K562 (cell line): ENCODE measurements around the gene TNNT1. TPM values are rescaled to one million over a fixed set of nuclear protein-coding genes. Genes with fewer than 3 reads are reported as not detected.
A peak's percentile ranks its signal among the peaks of the same experiment; 100 is the strongest.

ENCODE experiments used
- HNRNPH1 ChIP-seq: fragments of 200-400 bp; formaldehyde crosslinking; optimal IDR thresholded peaks from 2 replicates; pipeline ENCODE3; 2017; ENCODE audit warnings: low read depth, mild to moderate bottlenecking, low read length, moderate library complexity
- ILF3 ChIP-seq: fragments of 450-650 bp; IDR thresholded peaks from 2 replicates; pipeline ENCODE4 v1.6.1; 2018; ENCODE audit warnings: antibody characterized with exemption, mild to moderate bottlenecking, moderate library complexity, borderline replicate concordance
- JUN ChIP-seq, 2 experiments: sonication (generic) in 1 of 2; formaldehyde crosslinking in 1 of 2; IDR thresholded peaks; 2 replicates each; pipeline versions ENCODE4 v1.6.1 to v1.8.0; 2012 to 2022; ENCODE audit warnings: borderline replicate concordance in 2 of 2, mild to moderate bottlenecking in 2 of 2, improper control_type of control experiment in 1 of 2, low read depth in 1 of 2, low read length in 1 of 2, missing genetic modification reagents in 1 of 2
- MCM7 ChIP-seq, 2 experiments: fragments of 450-650 bp; IDR thresholded peaks; 2 replicates each; pipeline ENCODE4 v1.6.1; 2016 to 2018
- SMARCA5 ChIP-seq: fragments of 450-650 bp; IDR thresholded peaks from 2 replicates; pipeline ENCODE4 v1.6.1; 2016
- ZNF444 ChIP-seq: fragments of 250-450 bp; sonication (Bioruptor Pico); IDR thresholded peaks from 2 replicates; pipeline ENCODE4 v1.4.0; 2020; ENCODE audit warnings: mild to moderate bottlenecking, moderate library complexity
- ZNF707 ChIP-seq: fragments of 250-450 bp; sonication (Bioruptor Pico); conservative IDR thresholded peaks from 2 replicates; pipeline ENCODE4 v1.8.0; 2022; ENCODE audit warnings: inconsistent platforms, mild to moderate bottlenecking, moderate library complexity
- polyA plus RNA-seq, 8 experiments: library from polyadenylated mRNA; depleted of rRNA in 4 of 8; stranded (reverse) in 5 of 8; unstranded in 3 of 8; fragments of >200 nt; fragmentation: Nextera tagmentation in 2 of 8; fragmentation: Illumina TruSeq in 1 of 8; extraction: Ambion mirVana in 2 of 8; extraction: Trizol in 1 of 8; gene quantifications; 2 replicates each; pipeline versions ENCODE4 v1.2.1 to v1.2.3, GENCODE V29; 2011 to 2014; ENCODE audit warnings: inconsistent platforms in 1 of 8, missing spikeins in 1 of 8
- total RNA-seq, 7 experiments: library from RNA; depleted of rRNA in 6 of 7; stranded (reverse); fragments of >200 nt in 6 of 7; fragmentation: Illumina TruSeq in 2 of 7; extraction: Trizol in 2 of 7; gene quantifications; 2 replicates each; pipeline versions ENCODE4 v1.2.1 to v1.2.3, GENCODE V29; 2011 to 2021; ENCODE audit warnings: low replicate concordance in 1 of 7
- TF ChIP-seq, protein P1 (sequence below): fragments of 450-650 bp; IDR thresholded peaks from 2 replicates; pipeline ENCODE4 v1.6.1; 2016; ENCODE audit warnings: mild to moderate bottlenecking, moderate library complexity
- TF ChIP-seq, protein P2 (sequence below): sonication (generic); formaldehyde crosslinking; IDR thresholded peaks from 2 replicates; pipeline ENCODE4 v1.8.0; 2022; ENCODE audit warnings: missing genetic modification reagents, mild to moderate bottlenecking, moderate library complexity, borderline replicate concordance

The TNNT1 gene
- total and polyA plus RNA-seq, 9 of the 15 experiments (the other 6 are each of a cell fraction or from before 2014, with no cell fraction given) = 31.8 to 390 (median 227) TPM

DNA sequence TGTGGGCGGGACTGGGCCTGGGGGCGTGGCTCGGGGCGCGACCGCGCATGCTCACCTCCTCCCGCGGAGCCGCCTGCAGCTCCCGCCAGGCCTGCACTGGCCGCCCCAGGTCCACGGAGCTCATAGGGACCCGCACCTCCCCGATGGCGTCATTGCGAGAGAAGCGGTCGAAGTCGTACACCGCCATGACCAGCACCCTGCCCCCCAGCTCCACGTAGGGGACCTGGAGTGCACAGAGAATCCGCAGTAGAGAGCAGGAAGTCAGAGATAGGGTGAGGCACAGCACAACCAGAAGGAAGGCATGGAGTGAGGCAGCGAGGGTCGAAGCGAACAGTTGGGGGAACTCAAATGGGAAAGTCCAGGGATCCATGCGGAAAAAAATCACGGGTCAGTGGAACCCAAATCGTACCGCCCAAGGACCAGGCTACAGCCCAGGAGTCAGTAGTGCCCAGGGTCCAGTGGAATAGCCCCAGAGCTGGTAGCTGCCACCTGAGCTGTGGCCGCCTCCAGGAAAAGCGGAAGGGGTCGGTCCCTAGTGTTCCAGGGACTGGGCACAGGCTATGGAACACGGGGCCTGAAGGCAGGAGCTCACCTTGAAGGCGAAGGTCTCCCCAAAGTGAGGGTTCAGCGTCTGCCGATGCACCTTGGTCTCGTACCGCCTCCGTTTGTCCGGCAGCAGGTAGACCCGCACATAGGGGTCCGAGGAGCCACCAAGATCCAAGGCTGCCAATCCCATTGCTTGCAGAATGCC lies 26.3 kb upstream of the TNNT1 start (continued):
- TF ChIP-seq, protein P1, sequence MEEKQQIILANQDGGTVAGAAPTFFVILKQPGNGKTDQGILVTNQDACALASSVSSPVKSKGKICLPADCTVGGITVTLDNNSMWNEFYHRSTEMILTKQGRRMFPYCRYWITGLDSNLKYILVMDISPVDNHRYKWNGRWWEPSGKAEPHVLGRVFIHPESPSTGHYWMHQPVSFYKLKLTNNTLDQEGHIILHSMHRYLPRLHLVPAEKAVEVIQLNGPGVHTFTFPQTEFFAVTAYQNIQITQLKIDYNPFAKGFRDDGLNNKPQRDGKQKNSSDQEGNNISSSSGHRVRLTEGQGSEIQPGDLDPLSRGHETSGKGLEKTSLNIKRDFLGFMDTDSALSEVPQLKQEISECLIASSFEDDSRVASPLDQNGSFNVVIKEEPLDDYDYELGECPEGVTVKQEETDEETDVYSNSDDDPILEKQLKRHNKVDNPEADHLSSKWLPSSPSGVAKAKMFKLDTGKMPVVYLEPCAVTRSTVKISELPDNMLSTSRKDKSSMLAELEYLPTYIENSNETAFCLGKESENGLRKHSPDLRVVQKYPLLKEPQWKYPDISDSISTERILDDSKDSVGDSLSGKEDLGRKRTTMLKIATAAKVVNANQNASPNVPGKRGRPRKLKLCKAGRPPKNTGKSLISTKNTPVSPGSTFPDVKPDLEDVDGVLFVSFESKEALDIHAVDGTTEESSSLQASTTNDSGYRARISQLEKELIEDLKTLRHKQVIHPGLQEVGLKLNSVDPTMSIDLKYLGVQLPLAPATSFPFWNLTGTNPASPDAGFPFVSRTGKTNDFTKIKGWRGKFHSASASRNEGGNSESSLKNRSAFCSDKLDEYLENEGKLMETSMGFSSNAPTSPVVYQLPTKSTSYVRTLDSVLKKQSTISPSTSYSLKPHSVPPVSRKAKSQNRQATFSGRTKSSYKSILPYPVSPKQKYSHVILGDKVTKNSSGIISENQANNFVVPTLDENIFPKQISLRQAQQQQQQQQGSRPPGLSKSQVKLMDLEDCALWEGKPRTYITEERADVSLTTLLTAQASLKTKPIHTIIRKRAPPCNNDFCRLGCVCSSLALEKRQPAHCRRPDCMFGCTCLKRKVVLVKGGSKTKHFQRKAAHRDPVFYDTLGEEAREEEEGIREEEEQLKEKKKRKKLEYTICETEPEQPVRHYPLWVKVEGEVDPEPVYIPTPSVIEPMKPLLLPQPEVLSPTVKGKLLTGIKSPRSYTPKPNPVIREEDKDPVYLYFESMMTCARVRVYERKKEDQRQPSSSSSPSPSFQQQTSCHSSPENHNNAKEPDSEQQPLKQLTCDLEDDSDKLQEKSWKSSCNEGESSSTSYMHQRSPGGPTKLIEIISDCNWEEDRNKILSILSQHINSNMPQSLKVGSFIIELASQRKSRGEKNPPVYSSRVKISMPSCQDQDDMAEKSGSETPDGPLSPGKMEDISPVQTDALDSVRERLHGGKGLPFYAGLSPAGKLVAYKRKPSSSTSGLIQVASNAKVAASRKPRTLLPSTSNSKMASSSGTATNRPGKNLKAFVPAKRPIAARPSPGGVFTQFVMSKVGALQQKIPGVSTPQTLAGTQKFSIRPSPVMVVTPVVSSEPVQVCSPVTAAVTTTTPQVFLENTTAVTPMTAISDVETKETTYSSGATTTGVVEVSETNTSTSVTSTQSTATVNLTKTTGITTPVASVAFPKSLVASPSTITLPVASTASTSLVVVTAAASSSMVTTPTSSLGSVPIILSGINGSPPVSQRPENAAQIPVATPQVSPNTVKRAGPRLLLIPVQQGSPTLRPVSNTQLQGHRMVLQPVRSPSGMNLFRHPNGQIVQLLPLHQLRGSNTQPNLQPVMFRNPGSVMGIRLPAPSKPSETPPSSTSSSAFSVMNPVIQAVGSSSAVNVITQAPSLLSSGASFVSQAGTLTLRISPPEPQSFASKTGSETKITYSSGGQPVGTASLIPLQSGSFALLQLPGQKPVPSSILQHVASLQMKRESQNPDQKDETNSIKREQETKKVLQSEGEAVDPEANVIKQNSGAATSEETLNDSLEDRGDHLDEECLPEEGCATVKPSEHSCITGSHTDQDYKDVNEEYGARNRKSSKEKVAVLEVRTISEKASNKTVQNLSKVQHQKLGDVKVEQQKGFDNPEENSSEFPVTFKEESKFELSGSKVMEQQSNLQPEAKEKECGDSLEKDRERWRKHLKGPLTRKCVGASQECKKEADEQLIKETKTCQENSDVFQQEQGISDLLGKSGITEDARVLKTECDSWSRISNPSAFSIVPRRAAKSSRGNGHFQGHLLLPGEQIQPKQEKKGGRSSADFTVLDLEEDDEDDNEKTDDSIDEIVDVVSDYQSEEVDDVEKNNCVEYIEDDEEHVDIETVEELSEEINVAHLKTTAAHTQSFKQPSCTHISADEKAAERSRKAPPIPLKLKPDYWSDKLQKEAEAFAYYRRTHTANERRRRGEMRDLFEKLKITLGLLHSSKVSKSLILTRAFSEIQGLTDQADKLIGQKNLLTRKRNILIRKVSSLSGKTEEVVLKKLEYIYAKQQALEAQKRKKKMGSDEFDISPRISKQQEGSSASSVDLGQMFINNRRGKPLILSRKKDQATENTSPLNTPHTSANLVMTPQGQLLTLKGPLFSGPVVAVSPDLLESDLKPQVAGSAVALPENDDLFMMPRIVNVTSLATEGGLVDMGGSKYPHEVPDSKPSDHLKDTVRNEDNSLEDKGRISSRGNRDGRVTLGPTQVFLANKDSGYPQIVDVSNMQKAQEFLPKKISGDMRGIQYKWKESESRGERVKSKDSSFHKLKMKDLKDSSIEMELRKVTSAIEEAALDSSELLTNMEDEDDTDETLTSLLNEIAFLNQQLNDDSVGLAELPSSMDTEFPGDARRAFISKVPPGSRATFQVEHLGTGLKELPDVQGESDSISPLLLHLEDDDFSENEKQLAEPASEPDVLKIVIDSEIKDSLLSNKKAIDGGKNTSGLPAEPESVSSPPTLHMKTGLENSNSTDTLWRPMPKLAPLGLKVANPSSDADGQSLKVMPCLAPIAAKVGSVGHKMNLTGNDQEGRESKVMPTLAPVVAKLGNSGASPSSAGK = peak; percentile 97
- TF ChIP-seq JUN (IDR thresholded peaks at IDR 0.05; ENCODE audit: borderline replicate concordance, low read depth, low read length) (0 out of 2 replicates have a peak, but pooled peaks have one; percentile 41), JUN (CRISPR knock-in tag; IDR thresholded peaks at IDR 0.05; ENCODE audit: borderline replicate concordance) (peak; percentile 67; the same call in 1 of the 2 replicates), SMARCA5 (peak; percentile 66; the same call in 1 of the 2 replicates), MCM7 (IDR thresholded peaks at IDR 0.05) (no peak), ZNF444 (no peak), HNRNPH1 (no peak), ZNF707 (no peak), ILF3 (no peak)
- TF ChIP-seq, protein P2, sequence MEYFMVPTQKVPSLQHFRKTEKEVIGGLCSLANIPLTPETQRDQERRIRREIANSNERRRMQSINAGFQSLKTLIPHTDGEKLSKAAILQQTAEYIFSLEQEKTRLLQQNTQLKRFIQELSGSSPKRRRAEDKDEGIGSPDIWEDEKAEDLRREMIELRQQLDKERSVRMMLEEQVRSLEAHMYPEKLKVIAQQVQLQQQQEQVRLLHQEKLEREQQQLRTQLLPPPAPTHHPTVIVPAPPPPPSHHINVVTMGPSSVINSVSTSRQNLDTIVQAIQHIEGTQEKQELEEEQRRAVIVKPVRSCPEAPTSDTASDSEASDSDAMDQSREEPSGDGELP = peak; percentile 44; the same call in 1 of the 2 replicates
